ENCODE results near the gene VASN.
A peak's percentile ranks its signal among the peaks of the same experiment; 100 is the strongest.

VASN gene

GRCh38 chr16:4347010-4347409 is 24.6 kb upstream of the VASN start:
- DNase-seq (ENCODE audit: extremely low spot score): no peak
- ChIA-PET CTCF (interaction anchor here (0.5 to 0.6 kb wide), 2 partner anchors 62 to 89 kb away, joined by 3 to 4 read pairs; no protein-coding TSS in a partner anchor), POLR2A (no interaction called here)
- TF ChIP-seq FOXM1 (IDR thresholded peaks at IDR 0.05; ENCODE audit: borderline replicate concordance) (no peak), FOXA1 (IDR thresholded peaks at IDR 0.05) (no peak)

GRCh38 chr16:4347765-4348509 is 23.7 kb upstream of the VASN start:
- TF ChIP-seq SP1 (IDR thresholded peaks at IDR 0.05): no peak
- no peak for TF ChIP-seq L3MBTL2 (conservative IDR thresholded peaks at IDR 0.05)
- ChIA-PET POLR2A (no interaction called here), CTCF (interaction anchor here (0.6 to 0.8 kb wide), 2 partner anchors 10 to 90 kb away, joined by 3 to 4 read pairs; no protein-coding TSS in a partner anchor)
- DNase-seq (ENCODE audit: extremely low spot score): no peak

GRCh38 chr16:4349332-4349731 is 22.3 kb upstream of the VASN start:
- POLR2A ChIA-PET: interaction anchor here (0.7 to 2.3 kb wide), 4 partner anchors 9 to 96 kb away, joined by 3 to 9 read pairs (median 4); no protein-coding TSS in a partner anchor

DNA sequence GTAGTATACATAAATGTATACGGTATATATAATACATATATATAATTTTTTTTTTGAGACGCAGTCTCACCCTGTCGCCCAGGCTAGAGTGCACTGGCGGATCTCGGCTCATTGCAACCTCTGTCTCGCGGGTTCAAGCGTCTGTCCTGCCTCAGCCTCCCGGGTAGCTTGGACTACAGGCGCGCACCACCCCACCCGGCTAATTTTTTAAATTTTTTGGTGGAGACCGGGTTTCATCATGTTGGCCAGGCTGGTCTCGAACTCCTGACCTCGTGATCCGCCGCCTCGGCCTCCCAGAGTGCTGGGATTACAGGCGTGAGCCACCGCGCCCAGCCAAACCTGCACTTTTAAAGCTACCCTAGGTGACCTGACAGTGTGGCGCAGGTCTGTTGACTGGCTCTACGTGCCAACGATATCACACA is 21.3 kb upstream of the VASN start:
- no peak for TF ChIP-seq ZNF384 (IDR thresholded peaks at IDR 0.05)
- TF ChIP-seq ELF4 (IDR thresholded peaks at IDR 0.05): no peak
- no peak for TF ChIP-seq L3MBTL2 (conservative IDR thresholded peaks at IDR 0.05)
- no peak for TF ChIP-seq BHLHE40 (IDR thresholded peaks at IDR 0.05; ENCODE audit: borderline replicate concordance)
- no peak for TF ChIP-seq FOXA1 (IDR thresholded peaks at IDR 0.05)
- TF ChIP-seq FOXK2 (IDR thresholded peaks at IDR 0.05): no peak
- no peak for TF ChIP-seq SUZ12 (IDR thresholded peaks at IDR 0.05)
- no peak for TF ChIP-seq ARNT (IDR thresholded peaks at IDR 0.05)
- TF ChIP-seq HDGF (IDR thresholded peaks at IDR 0.05; ENCODE audit: borderline replicate concordance): no peak
- TF ChIP-seq NFRKB (IDR thresholded peaks at IDR 0.05): no peak
- TF ChIP-seq SP1 (IDR thresholded peaks at IDR 0.05): no peak
- no peak for TF ChIP-seq CTBP1 (IDR thresholded peaks at IDR 0.05; ENCODE audit: borderline replicate concordance)
- no peak for TF ChIP-seq LEF1 (IDR thresholded peaks at IDR 0.05; ENCODE audit: borderline replicate concordance)
- TF ChIP-seq PKNOX1 (IDR thresholded peaks at IDR 0.05): no peak
- no peak for TF ChIP-seq TARDBP (IDR thresholded peaks at IDR 0.05)
- no peak for TF ChIP-seq FOXM1 (IDR thresholded peaks at IDR 0.05; ENCODE audit: borderline replicate concordance)
- no peak for DNase-seq (ENCODE audit: extremely low spot score)
- ChIA-PET POLR2A (interaction anchor here (0.9 to 2.3 kb wide), 5 partner anchors 10 to 51 kb away, joined by 3 to 9 read pairs (median 6); no protein-coding TSS in a partner anchor), CTCF (interaction anchor here (0.8 to 2.9 kb wide), 4 partner anchors 52 to 97 kb away, joined by 3 to 23 read pairs (median 8); no protein-coding TSS in a partner anchor)

More at GRCh38 chr16:4349332-4349731, 22.3 kb upstream of the VASN start:
- DNase-seq (ENCODE audit: extremely low spot score): no peak
- TF ChIP-seq ZNF384 (IDR thresholded peaks at IDR 0.05) (no peak), FOXA1 (IDR thresholded peaks at IDR 0.05) (no peak), SUZ12 (IDR thresholded peaks at IDR 0.05) (no peak), NFRKB (IDR thresholded peaks at IDR 0.05) (no peak), HDGF (IDR thresholded peaks at IDR 0.05; ENCODE audit: borderline replicate concordance) (no peak), BHLHE40 (IDR thresholded peaks at IDR 0.05; ENCODE audit: borderline replicate concordance) (no peak), ARNT (IDR thresholded peaks at IDR 0.05) (no peak), SP1 (IDR thresholded peaks at IDR 0.05) (no peak), L3MBTL2 (conservative IDR thresholded peaks at IDR 0.05) (no peak), PKNOX1 (IDR thresholded peaks at IDR 0.05) (no peak), FOXM1 (IDR thresholded peaks at IDR 0.05; ENCODE audit: borderline replicate concordance) (no peak), LEF1 (IDR thresholded peaks at IDR 0.05; ENCODE audit: borderline replicate concordance) (no peak)
- CTCF ChIA-PET: interaction anchor here (0.8 to 1.0 kb wide), 2 partner anchors 54 to 96 kb away, joined by 3 to 7 read pairs; no protein-coding TSS in a partner anchor

DNA sequence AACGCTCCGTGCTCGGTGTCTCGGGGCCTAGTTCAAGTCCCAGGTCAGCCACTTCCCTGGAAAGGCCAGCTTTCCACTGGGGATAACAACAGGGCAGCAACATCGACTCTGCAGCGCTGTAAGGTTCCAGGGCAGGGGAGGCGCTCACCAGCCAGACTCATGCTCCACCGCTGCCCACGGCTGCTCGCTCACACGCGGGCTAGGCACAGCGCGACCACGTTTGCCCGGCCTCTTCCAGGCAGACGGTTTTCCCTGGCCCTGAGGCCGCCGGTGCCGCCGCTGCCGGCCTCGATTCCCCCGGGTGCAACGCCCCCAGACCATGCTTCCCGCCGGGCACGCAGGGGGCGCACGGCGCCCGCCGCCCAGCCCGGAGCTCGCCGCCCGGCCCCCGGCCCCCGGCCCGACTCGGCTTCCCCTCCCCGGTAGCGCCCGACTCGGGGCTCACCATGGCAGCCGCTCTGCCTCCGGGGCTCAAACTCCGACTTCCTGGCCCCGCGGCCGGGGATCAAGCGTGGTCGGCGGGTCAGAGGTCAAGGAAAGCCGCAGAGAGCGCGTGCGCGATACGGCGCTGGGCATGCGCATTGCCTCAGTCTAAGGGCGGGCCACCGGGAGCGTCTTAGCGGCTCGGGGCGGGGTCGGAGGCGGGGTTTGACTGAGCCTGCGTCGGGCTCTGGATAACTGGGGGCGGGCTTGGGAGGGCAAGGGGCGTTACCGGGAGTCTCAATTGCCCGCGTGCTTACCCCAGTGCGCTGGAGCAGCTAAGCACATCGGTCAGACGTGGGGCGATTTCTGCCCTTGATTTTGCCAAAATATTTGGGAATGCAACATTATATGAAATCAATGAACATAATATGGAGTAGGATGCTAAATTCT is 20.6 kb upstream of the VASN start, which contains the start of gene PAM16:
Gene PAM16, minus strand, starts transcription at position 535 of the 873 bp plus-strand sequence. Its CDS starts 87 bp downstream, at position 448.
- TF ChIP-seq L3MBTL2 (conservative IDR thresholded peaks at IDR 0.05): peak; percentile 74
- TF ChIP-seq PKNOX1 (IDR thresholded peaks at IDR 0.05): no peak
- POLR2A ChIA-PET: interaction anchor here (0.7 to 2.3 kb wide), 8 partner anchors 11 to 78 kb away, joined by 3 to 9 read pairs (median 4); partner anchors contain the start of genes CORO7 and TFAP4
- CTCF ChIA-PET: interaction anchor here (0.6 to 2.9 kb wide), 5 partner anchors 51 to 199 kb away, joined by 3 to 23 read pairs (median 4); no protein-coding TSS in a partner anchor
- peak; percentile 98 for DNase-seq (ENCODE audit: extremely low spot score)

- POLR2A ChIA-PET: interaction anchor here (0.9 to 2.3 kb wide), 4 partner anchors 14 to 79 kb away, joined by 3 to 8 read pairs (median 4); partner anchors contain the start of genes CORO7 and TFAP4
- TF ChIP-seq TARDBP (IDR thresholded peaks at IDR 0.05): no peak
- TF ChIP-seq FOXM1 (IDR thresholded peaks at IDR 0.05; ENCODE audit: borderline replicate concordance): no peak
- TF ChIP-seq BHLHE40 (IDR thresholded peaks at IDR 0.05; ENCODE audit: borderline replicate concordance): no peak
- no peak for TF ChIP-seq CTBP1 (IDR thresholded peaks at IDR 0.05; ENCODE audit: borderline replicate concordance)
- no peak for TF ChIP-seq FOXA1 (IDR thresholded peaks at IDR 0.05)
- no peak for TF ChIP-seq L3MBTL2 (conservative IDR thresholded peaks at IDR 0.05)
- TF ChIP-seq FOXK2 (IDR thresholded peaks at IDR 0.05): no peak
- TF ChIP-seq ARNT (IDR thresholded peaks at IDR 0.05): no peak
- TF ChIP-seq SP1 (IDR thresholded peaks at IDR 0.05): no peak
- DNase-seq (ENCODE audit: extremely low spot score): no peak
- CTCF ChIA-PET: interaction anchor here (0.6 to 2.9 kb wide), 5 partner anchors 51 to 198 kb away, joined by 3 to 23 read pairs (median 4); no protein-coding TSS in a partner anchor
Observed at GRCh38 chr16:4351880-4352279, 19.8 kb upstream of the VASN start.
